ENCODE measurements around the gene CRYBG1.
"Not testable (repeated sequence)": the region's sequence is repeated elsewhere in the genome, so short reads cannot be mapped to it uniquely, and the experiment has no call there.

CRYBG1 gene

GRCh38 chr6:106379951-106380350 lies 19.4 kb downstream of the CRYBG1 start:
- DNase-seq = no peak

GRCh38 chr6:106380407-106380806 lies 19.9 kb downstream of the CRYBG1 start:
- DNase-seq = no peak

- DNase-seq = no peak
Measured at GRCh38 chr6:106381223-106381622, 20.7 kb downstream of the CRYBG1 start.

- DNase-seq = no peak
Measured at GRCh38 chr6:106381881-106382280, 21.4 kb downstream of the CRYBG1 start.

GRCh38 chr6:106383573-106383972 lies 23.1 kb downstream of the CRYBG1 start:
- DNase-seq = no peak

GRCh38 chr6:106385530-106385929 lies 25.0 kb downstream of the CRYBG1 start:
- no peak for DNase-seq

GRCh38 chr6:106387875-106388274 lies 27.4 kb downstream of the CRYBG1 start:
- DNase-seq = no peak

- no peak for DNase-seq
Measured at GRCh38 chr6:106390088-106390487, 29.6 kb downstream of the CRYBG1 start.

GRCh38 chr6:106396426-106397220 lies 36.1 kb downstream of the CRYBG1 start:
- no peak for DNase-seq

GRCh38 chr6:106397431-106397830 lies 36.9 kb downstream of the CRYBG1 start:
- DNase-seq = no peak

- DNase-seq = no peak
Measured at GRCh38 chr6:106398621-106399020, 38.1 kb downstream of the CRYBG1 start.

- DNase-seq = not testable (repeated sequence)
Measured at GRCh38 chr6:106405044-106405443, 44.5 kb downstream of the CRYBG1 start.

GRCh38 chr6:106411056-106411455 lies 50.5 kb downstream of the CRYBG1 start:
- no peak for DNase-seq

- no peak for DNase-seq
Measured at GRCh38 chr6:106411643-106412200, 51.2 kb downstream of the CRYBG1 start.

- DNase-seq = no peak
Measured at GRCh38 chr6:106413016-106413415, 52.5 kb downstream of the CRYBG1 start.

GRCh38 chr6:106413722-106414121 lies 53.2 kb downstream of the CRYBG1 start:
- no peak for DNase-seq

GRCh38 chr6:106415921-106416320 lies 55.4 kb downstream of the CRYBG1 start:
- no peak for DNase-seq

GRCh38 chr6:106417572-106418147 lies 57.1 kb downstream of the CRYBG1 start:
- DNase-seq = no peak

- no peak for DNase-seq
Measured at GRCh38 chr6:106419900-106420613, 59.5 kb downstream of the CRYBG1 start.

- DNase-seq = no peak
Measured at GRCh38 chr6:106421496-106421895, 61.0 kb downstream of the CRYBG1 start.

- DNase-seq = no peak
Measured at GRCh38 chr6:106422534-106422933, 62.0 kb downstream of the CRYBG1 start.

GRCh38 chr6:106425382-106425781 lies 64.9 kb downstream of the CRYBG1 start:
- DNase-seq = no peak

GRCh38 chr6:106426250-106426970 lies 65.9 kb downstream of the CRYBG1 start:
- no peak for DNase-seq
